Measurements from ENCODE around the gene BIN2.
A peak's percentile ranks its signal among the peaks of the same experiment; 100 is the strongest.
"Not testable (repeated sequence)": the region's sequence is repeated elsewhere in the genome, so short reads cannot be mapped to it uniquely, and the experiment has no call there.

BIN2 gene

DNA sequence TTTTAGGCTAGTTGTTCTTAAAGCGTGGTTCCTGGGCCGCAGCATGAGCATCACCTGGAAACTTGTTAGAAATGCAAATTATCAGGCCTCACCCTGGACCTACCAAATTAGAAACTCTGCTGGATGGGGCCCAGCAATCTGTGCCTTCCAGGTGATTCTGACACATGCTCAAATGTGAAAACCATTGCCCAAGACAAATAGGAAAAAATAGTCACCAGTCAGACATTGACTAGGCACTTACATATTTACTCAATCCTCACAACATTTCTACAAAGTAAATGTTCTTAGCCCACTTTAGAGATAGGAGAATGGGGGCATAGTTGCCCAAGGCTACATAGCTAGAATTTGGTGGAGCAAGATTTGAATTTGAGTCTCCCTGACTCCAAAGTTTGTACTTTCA lies 19.2 kb upstream of the BIN2 start:
- no peak for DNase-seq

DNA sequence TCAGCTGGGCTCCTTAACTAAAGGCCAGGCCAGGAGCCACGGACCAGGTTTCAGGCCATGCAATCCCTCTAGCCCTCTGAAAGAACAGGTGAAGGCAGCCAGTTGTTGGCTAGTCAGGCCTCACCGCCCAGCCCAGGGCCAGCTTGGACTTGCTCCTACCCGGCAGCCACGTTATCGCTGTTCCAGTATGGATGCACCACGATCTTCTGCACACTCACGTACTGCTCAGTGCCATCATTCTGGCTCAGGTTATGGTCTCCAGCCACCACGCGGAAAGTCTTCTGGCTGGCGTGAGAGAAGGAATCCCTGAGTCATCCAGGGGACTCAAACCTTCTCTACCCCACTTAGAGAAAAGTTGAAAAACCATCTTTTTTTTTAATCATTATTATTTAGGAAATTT lies 18.4 kb upstream of the BIN2 start:
- DNase-seq = no peak

GRCh38 chr12:51341251-51342007 lies 17.5 kb upstream of the BIN2 start:
- peak; percentile 88 for DNase-seq

DNA sequence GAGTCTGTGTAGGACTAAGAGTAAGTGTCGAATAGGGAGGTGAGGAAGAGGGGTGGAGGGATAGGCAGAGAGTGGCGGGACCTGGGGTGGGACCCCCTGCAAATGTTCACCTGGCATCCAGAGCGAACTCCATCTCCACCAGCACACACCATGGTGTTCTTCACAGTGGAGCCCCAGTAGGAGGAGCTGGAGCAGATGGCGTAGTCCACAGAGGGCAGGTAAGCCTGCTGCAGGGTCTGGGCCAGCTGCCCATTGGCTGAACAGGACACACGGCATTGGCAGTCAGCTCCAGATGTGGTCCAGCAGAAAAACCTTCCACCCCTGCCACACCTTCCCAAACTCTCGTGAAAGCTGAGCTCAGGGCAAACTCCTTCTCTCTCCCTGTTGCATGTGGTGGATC lies 15.8 kb upstream of the BIN2 start:
- DNase-seq = no peak

GRCh38 chr12:51337336-51337735 lies 13.4 kb upstream of the BIN2 start:
- DNase-seq = not testable (repeated sequence)

- DNase-seq = no peak
Measured at GRCh38 chr12:51335931-51336330, 12.0 kb upstream of the BIN2 start.

- DNase-seq = no peak
Measured at GRCh38 chr12:51334764-51335163, 10.8 kb upstream of the BIN2 start.

GRCh38 chr12:51333536-51333935 lies 9.6 kb upstream of the BIN2 start:
- no peak for DNase-seq

GRCh38 chr12:51330186-51330585 lies 6.2 kb upstream of the BIN2 start:
- DNase-seq = no peak

- DNase-seq = no peak
Measured at GRCh38 chr12:51329742-51330141, 5.8 kb upstream of the BIN2 start.

- DNase-seq = no peak
Measured at GRCh38 chr12:51328587-51328986, 4.6 kb upstream of the BIN2 start.

- no peak for DNase-seq
Measured at GRCh38 chr12:51326698-51327439, 2.9 kb upstream of the BIN2 start.

GRCh38 chr12:51324953-51325352 lies 979 bp upstream of the BIN2 start:
- DNase-seq = no peak

- DNase-seq = no peak
Measured at GRCh38 chr12:51323317-51323960, 535 bp downstream of the BIN2 start.

DNA sequence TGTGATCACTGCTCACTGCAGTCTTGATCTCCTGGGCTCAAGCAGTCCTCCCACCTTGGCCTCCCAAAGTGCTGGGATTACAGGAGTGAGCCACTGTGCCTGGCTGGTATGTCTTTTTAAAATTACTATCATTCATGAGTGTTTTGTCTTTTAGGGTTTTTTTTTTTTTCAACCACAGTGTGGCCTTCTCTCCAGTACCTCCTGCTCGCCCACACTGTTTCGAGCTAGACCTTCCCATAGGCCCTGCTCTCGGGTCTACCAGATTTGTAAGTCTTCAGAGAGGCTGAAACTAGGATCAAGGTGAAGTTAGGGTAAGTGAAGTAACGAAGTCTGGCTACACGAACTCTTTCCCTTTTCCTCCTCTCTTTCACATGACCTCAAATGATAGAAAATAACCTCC lies 1.5 kb downstream of the BIN2 start:
- no peak for DNase-seq

- no peak for DNase-seq
Measured at GRCh38 chr12:51321882-51322281, 2.1 kb downstream of the BIN2 start.

DNA sequence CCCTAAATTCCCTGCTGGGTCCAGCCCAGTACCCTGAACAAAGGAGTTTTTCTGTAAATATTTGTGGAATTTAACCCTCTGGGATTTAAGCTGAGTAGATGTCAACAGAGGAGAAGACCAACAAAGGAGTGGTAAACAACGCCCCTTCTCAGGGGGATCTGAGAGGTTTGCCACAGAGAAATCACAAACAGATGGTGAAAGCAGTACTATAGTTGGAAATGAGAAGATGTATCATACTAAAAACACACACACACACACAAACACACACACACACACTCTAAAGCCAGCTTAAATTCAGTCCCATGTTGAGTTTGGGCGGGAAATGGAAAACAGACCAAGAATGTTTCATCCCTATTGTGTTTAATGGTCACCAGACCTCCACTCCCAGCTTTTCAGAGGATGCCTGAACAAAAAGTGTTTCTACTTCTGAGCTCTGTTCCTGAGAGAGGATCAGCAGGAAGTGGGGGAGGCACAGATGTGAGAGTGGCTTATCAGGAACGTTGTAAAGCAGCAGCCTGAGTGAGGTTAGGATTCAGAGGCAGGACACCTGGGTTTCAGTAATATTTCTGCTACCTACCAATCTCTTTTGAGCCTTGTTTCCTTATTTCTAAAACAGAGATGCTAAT lies 3.2 kb downstream of the BIN2 start:
- DNase-seq = no peak

DNA sequence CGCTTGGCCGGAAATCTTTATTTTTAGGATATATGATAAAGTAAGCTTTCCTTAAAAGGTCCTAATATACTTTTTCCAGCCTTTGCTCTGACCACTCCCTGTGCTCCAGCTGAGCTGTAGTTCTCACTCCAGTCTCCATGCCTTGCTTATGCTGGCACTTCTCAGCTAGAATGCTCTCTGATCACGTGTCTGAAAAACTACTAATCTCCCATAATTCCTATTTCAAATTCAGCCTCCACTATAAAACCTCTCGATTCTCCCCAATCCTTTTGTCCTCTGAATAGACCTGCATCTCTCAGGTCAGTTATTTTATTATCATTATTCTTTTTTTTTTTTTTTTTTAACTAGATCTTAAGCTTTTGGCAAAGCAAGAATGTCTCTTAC lies 3.7 kb downstream of the BIN2 start:
- no peak for DNase-seq

- DNase-seq = no peak
Measured at GRCh38 chr12:51318846-51319599, 5.0 kb downstream of the BIN2 start.

GRCh38 chr12:51318057-51318806 lies 5.7 kb downstream of the BIN2 start:
- DNase-seq = not testable (repeated sequence)

DNA sequence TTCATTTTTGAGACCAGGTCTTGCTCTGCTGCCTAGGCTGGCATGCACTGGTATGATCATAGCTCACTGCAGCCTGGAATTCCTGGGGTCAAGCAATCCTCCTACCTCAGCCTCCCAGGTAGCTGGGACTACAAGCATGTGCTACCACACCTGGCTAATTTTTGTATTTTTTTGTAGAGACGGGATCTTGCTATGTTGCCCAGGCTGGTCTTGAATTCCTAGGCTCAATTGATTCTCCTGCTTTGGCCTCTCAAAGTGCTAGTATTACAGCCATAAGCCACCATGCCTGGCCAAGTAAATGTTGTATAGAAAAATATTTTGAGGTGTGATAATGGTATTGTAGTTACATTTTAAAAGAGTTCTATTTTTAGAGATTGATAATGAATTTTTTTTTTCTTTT lies 12.6 kb downstream of the BIN2 start:
- no peak for DNase-seq

Data from NCI-H510A treated with DMSO at 0.1 percent for 48 hours (cell line).